Measurements from ENCODE around the gene CXCR4.

CXCR4 gene

GRCh38 chr2:136141510-136142149 lies 23.7 kb upstream of the CXCR4 start:
- Histone ChIP-seq H3K9ac (ENCODE audit: low read depth, low read length) (no peak overlapping the region), H3K4me1 (ENCODE audit: insufficient read depth, low read length) (peaks cover 17% of the 10 kb centered on the region), H2AFZ (ENCODE audit: low read depth, low read length) (no peak overlapping the region), H3K9me3 (ENCODE audit: insufficient read depth, low read length, severe bottlenecking) (no peaks in the 10 kb centered on the region), H3K27me3 (ENCODE audit: insufficient read depth, low read length, poor library complexity) (no peaks in the 10 kb centered on the region), H4K20me1 (ENCODE audit: insufficient read depth, low read length) (no peaks in the 10 kb centered on the region), H3K36me3 (ENCODE audit: insufficient read depth, low read length) (no peaks in the 10 kb centered on the region), H3K4me3 (ENCODE audit: low read depth in 1 of 2, low read length in 2 of 2) (no peak overlapping the region), H3K27ac (ENCODE audit: low read length) (no peak overlapping the region), H3K79me2 (ENCODE audit: insufficient read depth, low read length) (no peaks in the 10 kb centered on the region), H3K4me2 (ENCODE audit: insufficient read depth, low read length) (no peak overlapping the region)
- ATAC-seq (ENCODE audit: insufficient read depth, low read depth) (no peak), DNase-seq (no peak)
- TF ChIP-seq CTCF (IDR thresholded peaks at IDR 0.05; ENCODE audit: borderline replicate concordance, extremely low read depth, low read length, poor library complexity, severe bottlenecking) (no peak), EZH2 (IDR thresholded peaks at IDR 0.05; ENCODE audit: borderline replicate concordance, low read depth, low read length, severe bottlenecking) (no peak)

- TF ChIP-seq CTCF (IDR thresholded peaks at IDR 0.05; ENCODE audit: borderline replicate concordance, extremely low read depth, low read length, poor library complexity, severe bottlenecking), result no peak
- no peak for TF ChIP-seq EZH2 (IDR thresholded peaks at IDR 0.05; ENCODE audit: borderline replicate concordance, low read depth, low read length, severe bottlenecking)
- Histone ChIP-seq H3K27me3 (ENCODE audit: insufficient read depth, low read length, poor library complexity) (no peaks in the 10 kb centered on the region), H3K4me3 (ENCODE audit: low read depth in 1 of 2, low read length in 2 of 2) (no peak overlapping the region), H3K4me2 (ENCODE audit: insufficient read depth, low read length) (no peak overlapping the region), H3K4me1 (ENCODE audit: insufficient read depth, low read length) (peaks cover 37% of the 10 kb centered on the region), H3K27ac (ENCODE audit: low read length) (no peak overlapping the region), H4K20me1 (ENCODE audit: insufficient read depth, low read length) (no peaks in the 10 kb centered on the region), H3K79me2 (ENCODE audit: insufficient read depth, low read length) (no peaks in the 10 kb centered on the region), H3K9ac (ENCODE audit: low read depth, low read length) (no peak overlapping the region), H3K36me3 (ENCODE audit: insufficient read depth, low read length) (no peaks in the 10 kb centered on the region), H2AFZ (ENCODE audit: low read depth, low read length) (no peak overlapping the region), H3K9me3 (ENCODE audit: insufficient read depth, low read length, severe bottlenecking) (no peaks in the 10 kb centered on the region)
- ATAC-seq (ENCODE audit: insufficient read depth, low read depth), result no peak
- no peak for DNase-seq
These were observed 21.7 kb upstream of the CXCR4 start for GRCh38 chr2:136139631-136140030.

DNA sequence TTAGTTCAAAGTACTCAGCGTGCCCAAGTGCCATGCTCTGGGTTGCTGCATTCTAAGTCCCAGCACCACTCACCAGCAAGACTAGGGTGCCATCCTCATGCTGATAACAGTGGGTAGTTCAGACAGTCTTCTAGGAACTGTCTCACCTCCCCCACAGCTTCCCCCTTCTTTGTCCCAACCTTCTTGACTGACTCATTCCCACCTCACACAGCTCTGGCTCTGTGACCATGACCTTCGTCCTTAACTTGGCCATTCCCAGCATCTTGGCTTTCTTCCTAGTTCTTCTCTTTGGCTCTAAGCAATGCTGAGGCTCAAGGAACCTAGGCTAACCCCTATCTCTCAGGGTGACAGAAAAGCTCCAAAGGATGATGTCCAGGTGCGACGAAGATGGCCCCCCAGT lies 20.0 kb upstream of the CXCR4 start:
- Histone ChIP-seq H3K79me2 (ENCODE audit: insufficient read depth, low read length) (no peaks in the 10 kb centered on the region), H3K4me2 (ENCODE audit: insufficient read depth, low read length) (no peak overlapping the region), H3K27me3 (ENCODE audit: insufficient read depth, low read length, poor library complexity) (no peaks in the 10 kb centered on the region), H3K9ac (ENCODE audit: low read depth, low read length) (peak overlapping the region; percentile 56; the same call in 1 of the 2 replicates), H3K4me3 (ENCODE audit: low read depth in 1 of 2, low read length in 2 of 2) (no peak overlapping the region), H3K4me1 (ENCODE audit: insufficient read depth, low read length) (peaks cover 53% of the 10 kb centered on the region), H4K20me1 (ENCODE audit: insufficient read depth, low read length) (no peaks in the 10 kb centered on the region), H2AFZ (ENCODE audit: low read depth, low read length) (no peak overlapping the region), H3K9me3 (ENCODE audit: insufficient read depth, low read length, severe bottlenecking) (no peaks in the 10 kb centered on the region), H3K36me3 (ENCODE audit: insufficient read depth, low read length) (no peaks in the 10 kb centered on the region), H3K27ac (ENCODE audit: low read length) (peak overlapping the region; percentile 93)
- DNase-seq (no peak), ATAC-seq (ENCODE audit: insufficient read depth, low read depth) (no peak)
- TF ChIP-seq CTCF (IDR thresholded peaks at IDR 0.05; ENCODE audit: borderline replicate concordance, extremely low read depth, low read length, poor library complexity, severe bottlenecking) (no peak), EZH2 (IDR thresholded peaks at IDR 0.05; ENCODE audit: borderline replicate concordance, low read depth, low read length, severe bottlenecking) (no peak)

Data from DND-41 (cell line).